Left cardiac atrium (tissue), 4 donors: ENCODE data around the gene FRK. TPM values are rescaled to one million over a fixed set of nuclear protein-coding genes. Genes with fewer than 3 reads are reported as not detected.
"Not testable (repeated sequence)": the region's sequence is repeated elsewhere in the genome, so short reads cannot be mapped to it uniquely, and the experiment has no call there.

Source experiments
- ATAC-seq, 2 donors: fragments of 200-7000 bp; cut with Tn5 transposase; one replicate each; pipeline ENCODE4 v1.9.1; 2020; ENCODE audit warnings: mild to moderate bottlenecking in 2 of 2, moderate library complexity in 2 of 2
- DNase-seq: peaks from one replicate; pipeline ENCODE4 v3.0.0-alpha.2; 2020
- intact Hi-C, 2 donors: fragments of 100-400 bp; cut with DNase I; formaldehyde crosslinking; loops; one replicate each; pipeline versions ENCODE4 v1.14.1 to v1.15.1; 2022 to 2023
- long read RNA-seq: library from polyadenylated mRNA; unstranded; transcript quantifications from one replicate; pipeline ENCODE4 v2.0.0, GENCODE V29; 2021
- total RNA-seq, 2 donors: library from RNA; stranded (reverse); fragmentation: NEBNext Ultra II Directional; extraction: Animal tissue kit (Norgen Biotek cat#: 25700); gene quantifications; one replicate each; pipeline ENCODE4 v1.2.1, GENCODE V29; 2021
- donor health status: DM: no; HTN: yes; CAD: no.
- donor health status: DM: no; HTN: yes; CAD: no; lungs with severe emphysema.
- donor health status: DM: yes; HTN: yes; CAD: no.
- donor health status: Dilated cardiomyopathy.

FRK gene
- 1 to 10 TPM; 4.0 to 4.8 TPM for total RNA-seq
- long read RNA-seq, partial matches to known transcripts, result 0 of 4 reads
- long read RNA-seq, other reads (novel, unspliced or antisense), result 4 of 4 reads

GRCh38 chr6:116060572-116061283, at the start of gene FRK:
Gene FRK, minus strand, starts transcription at chr6:116060891. Its CDS starts 580 bp downstream, at chr6:116060311.
- peak; percentile 88 to 95 for ATAC-seq
- intact Hi-C loops, result no loop called here
- peak; percentile 29 for DNase-seq

GRCh38 chr6:116108836-116109235, 48.1 kb upstream of the FRK start:
- intact Hi-C loops, result no loop called here
- ATAC-seq, result no peak
- no peak for DNase-seq

DNA sequence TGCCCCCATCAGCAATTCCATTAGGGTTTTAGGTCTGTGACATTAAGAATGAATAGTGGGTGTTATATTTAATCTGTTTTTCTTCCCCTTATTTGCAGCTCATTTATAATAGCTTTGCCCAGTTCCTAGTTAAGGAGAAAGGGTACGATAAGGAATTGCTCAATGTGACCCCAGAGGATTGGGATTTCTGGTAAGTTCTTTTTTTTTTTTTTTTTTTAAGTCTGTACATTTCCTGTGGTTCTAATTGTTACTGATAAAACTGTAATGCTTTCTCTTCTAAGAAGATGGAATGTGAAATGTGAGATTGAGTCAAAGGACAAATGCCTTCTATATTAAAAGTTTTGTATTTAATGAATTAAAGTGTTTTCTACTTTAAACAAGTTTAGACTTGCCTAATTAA, 45.5 kb upstream of the FRK start:
- intact Hi-C loops, result no loop called here
- ATAC-seq, result no peak
- no peak for DNase-seq

GRCh38 chr6:116105247-116105646, 44.6 kb upstream of the FRK start:
- no peak for ATAC-seq
- intact Hi-C loops, result no loop called here
- DNase-seq, result no peak

- ATAC-seq (no peak), DNase-seq (no peak)
- intact Hi-C loops, result no loop called here
Measured at GRCh38 chr6:116104636-116105035, 43.9 kb upstream of the FRK start.

GRCh38 chr6:116102873-116103272, 42.2 kb upstream of the FRK start:
- DNase-seq (no peak), ATAC-seq (no peak)
- intact Hi-C loops, result no loop called here

GRCh38 chr6:116101790-116102189, 41.1 kb upstream of the FRK start:
- intact Hi-C loops, result no loop called here
- no peak for ATAC-seq
- DNase-seq, result no peak

DNA sequence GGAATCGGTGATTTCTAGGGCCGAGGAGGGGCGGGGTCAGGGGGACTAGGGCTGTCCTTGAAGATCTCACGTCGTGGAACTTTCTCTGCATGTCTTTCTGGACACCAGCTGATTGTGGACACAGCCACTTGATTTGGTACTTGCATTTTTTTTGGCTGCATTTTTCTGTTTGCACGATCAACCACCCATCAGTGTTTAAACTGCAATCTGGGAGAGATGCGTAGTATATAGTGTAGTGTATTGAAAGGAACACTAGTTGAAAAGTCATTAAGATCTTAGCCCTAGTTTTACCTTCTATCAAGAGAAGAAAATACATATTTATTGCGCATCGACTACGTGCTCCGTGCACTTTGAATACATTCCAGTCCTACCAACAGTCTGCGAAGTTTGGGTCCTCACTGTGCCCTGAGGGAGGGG, 40.6 kb upstream of the FRK start:
- ATAC-seq (peak in 1 of 2 donors; percentile 1), DNase-seq (no peak)
- intact Hi-C loops, result no loop called here

- intact Hi-C loops, result no loop called here
- ATAC-seq (peak; percentile 97 to 99), DNase-seq (peak; percentile 89)
Measured at GRCh38 chr6:116100419-116101301, 40.0 kb upstream of the FRK start, which contains the start of gene NT5DC1. Gene NT5DC1, plus strand, starts transcription at chr6:116100853. Its CDS starts 78 bp downstream, at chr6:116100931.

DNA sequence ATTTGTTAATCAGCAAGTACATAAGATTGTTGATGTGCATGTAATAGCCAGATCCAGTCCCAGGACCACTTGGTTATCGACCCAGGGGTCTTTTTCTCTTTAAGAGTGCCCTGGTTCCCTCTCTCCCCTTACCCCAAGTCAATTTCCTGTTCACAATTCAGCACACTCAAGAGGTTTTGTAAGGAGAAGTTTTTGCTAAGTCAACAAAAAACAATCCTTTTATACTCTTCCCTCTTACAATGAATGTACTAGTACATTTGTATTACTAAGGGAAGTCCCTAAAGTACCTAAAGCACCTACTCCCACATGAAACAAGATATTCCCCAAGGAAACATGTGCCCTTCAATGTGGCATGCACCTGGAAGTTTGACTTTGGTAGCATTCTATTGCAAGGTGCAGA, 38.3 kb upstream of the FRK start:
- ATAC-seq (no peak), DNase-seq (no peak)
- intact Hi-C loops, result loop anchor here in 1 of 2 donors (10.0 kb wide), 1 partner anchor 84 kb away; no protein-coding TSS in a partner anchor

DNA sequence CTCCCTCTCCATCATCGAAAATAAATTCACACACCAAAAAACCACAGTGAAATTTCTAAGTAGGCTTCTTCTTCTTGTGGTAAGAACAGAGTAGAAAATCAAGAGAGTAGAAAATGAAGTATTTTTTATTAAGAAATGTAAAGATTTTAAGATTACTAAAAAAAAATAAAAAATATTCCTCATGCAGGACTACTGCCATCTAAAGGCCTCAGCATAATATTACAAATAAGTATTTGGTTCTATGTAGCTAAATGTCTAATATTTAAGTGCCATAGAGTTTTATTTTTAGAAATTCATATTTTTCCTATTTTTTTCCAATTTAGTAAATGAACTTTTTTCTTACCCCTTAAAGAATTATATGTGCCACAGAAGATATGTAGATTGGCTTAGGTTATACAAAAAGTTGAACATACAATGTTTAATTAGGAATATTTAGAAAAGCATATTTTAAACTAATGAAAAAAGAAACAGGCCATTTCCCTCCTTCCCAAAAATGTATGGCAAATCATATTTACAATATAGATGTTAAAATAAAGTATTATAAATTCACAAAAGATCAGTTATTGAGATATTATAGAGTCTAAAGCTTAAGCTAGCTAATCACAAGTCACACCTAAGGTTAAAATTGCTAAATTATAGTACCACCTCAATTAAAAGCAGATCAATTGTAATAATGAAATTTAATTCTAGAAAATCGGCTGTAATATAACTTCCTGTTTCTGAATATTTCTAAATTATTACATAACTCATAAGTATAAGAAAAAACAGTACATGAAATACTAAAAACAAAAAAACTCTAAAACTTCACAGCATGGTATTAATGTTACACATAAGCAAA, 36.5 kb upstream of the FRK start:
- ATAC-seq (no peak), DNase-seq (no peak)
- intact Hi-C loops, result loop anchor here (1.0 to 10.0 kb wide), 2 partner anchors 82 to 87 kb away; no protein-coding TSS in a partner anchor

- not testable (repeated sequence) for ATAC-seq, DNase-seq
- intact Hi-C loops, result loop anchor here in 1 of 2 donors (10.0 kb wide), 1 partner anchor 81 kb away; no protein-coding TSS in a partner anchor
Measured at GRCh38 chr6:116096048-116096759, 35.5 kb upstream of the FRK start.

GRCh38 chr6:116094041-116094440, 33.4 kb upstream of the FRK start:
- DNase-seq (no peak), ATAC-seq (no peak)
- intact Hi-C loops, result loop anchor here in 1 of 2 donors (10.0 kb wide), 1 partner anchor 79 kb away; no protein-coding TSS in a partner anchor

DNA sequence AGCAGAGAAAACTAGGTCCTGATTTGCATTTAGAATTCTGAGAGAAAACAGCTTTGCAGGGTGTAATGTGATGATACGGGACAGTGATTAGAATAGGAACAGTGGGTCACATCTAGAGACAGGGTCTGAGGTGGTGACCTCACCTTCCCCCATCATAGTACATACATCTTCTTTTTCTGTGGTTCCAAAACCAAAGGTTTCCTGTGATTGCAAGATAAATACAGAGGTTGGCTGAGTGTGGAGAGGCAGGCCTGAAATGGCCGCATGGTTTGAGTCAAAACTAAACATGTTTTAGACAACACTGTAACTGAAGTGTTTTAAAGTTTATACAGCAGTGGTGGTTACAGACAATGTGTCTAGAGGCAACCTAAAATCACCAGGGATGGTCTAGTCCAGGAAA, 29.6 kb upstream of the FRK start:
- DNase-seq (no peak), ATAC-seq (no peak)
- intact Hi-C loops, result loop anchor here in 1 of 2 donors (10.0 kb wide), 1 partner anchor 75 kb away; no protein-coding TSS in a partner anchor

GRCh38 chr6:116088946-116089345, 28.3 kb upstream of the FRK start:
- intact Hi-C loops, result no loop called here
- DNase-seq (no peak), ATAC-seq (no peak)

- DNase-seq (no peak), ATAC-seq (no peak)
- intact Hi-C loops, result no loop called here
Measured at GRCh38 chr6:116087437-116088027, 26.8 kb upstream of the FRK start.

- intact Hi-C loops, result no loop called here
- DNase-seq (no peak), ATAC-seq (no peak)
Measured at GRCh38 chr6:116084284-116084683, 23.6 kb upstream of the FRK start.

GRCh38 chr6:116083052-116083451, 22.4 kb upstream of the FRK start:
- intact Hi-C loops, result no loop called here
- DNase-seq (no peak), ATAC-seq (no peak)
